Stimulated activated naive CD8-positive, alpha-beta T cell treated with anti-CD3 and anti-CD28 coated beads, Interleukin-15, Interleukin-2, amounts not matched to agents 100 U/mL and 50 U/mL, for 24 hours (primary cell): ENCODE measurements around the gene EID2.

Source experiments
- ATAC-seq: fragments of 150-1000 bp; cut with Tn5 transposase; one replicate; pipeline ENCODE4 v1.10.0; 2021
- DNase-seq: peaks from one replicate; pipeline ENCODE4 v3.0.0; 2021

EID2 gene

DNA sequence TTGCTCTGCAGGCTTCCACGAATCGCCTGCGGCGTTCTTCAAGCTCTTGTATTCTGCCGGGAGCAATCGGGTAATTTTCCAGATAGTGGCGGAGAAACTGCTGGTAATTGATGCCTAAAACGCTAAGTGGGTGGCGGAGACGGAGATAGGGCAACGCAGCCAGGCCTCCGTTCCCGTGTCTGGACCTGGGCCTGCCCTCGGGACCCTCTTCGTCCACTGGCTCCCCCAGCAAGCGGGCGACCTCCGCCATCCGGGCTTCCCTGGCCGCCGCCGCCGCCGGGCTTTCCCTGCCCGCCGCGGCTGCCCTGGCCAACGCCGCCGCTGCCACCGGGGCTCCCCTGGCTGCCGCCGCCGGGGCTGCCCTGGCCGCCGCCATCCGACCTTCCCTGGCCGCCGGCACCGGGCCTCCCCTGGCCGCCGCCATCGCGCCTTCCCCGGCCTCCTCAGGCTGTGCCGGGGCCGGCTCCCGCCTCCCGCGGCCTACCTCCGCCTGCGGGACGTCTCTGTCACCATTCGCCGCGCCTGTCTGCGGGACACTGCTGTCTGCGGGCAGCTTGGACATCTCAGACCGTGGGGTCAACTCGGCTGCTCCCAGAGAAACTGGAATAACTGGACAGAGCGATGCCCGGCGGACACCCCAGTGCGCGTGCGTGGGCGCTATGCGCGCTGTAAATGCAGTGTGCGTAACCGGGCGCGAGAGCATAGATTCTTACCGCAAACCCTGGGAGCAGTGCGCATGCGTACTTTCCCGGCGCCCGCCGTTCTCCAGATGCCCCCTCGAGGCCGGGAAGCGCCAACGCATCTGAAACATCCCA is at the start of gene EID2:
Gene EID2, minus strand, starts transcription at position 644 of the 815 bp plus-strand sequence. Its CDS starts 82 bp downstream, at position 562.
- DNase-seq = peak; percentile 97
- peak; percentile 85 for ATAC-seq

DNA sequence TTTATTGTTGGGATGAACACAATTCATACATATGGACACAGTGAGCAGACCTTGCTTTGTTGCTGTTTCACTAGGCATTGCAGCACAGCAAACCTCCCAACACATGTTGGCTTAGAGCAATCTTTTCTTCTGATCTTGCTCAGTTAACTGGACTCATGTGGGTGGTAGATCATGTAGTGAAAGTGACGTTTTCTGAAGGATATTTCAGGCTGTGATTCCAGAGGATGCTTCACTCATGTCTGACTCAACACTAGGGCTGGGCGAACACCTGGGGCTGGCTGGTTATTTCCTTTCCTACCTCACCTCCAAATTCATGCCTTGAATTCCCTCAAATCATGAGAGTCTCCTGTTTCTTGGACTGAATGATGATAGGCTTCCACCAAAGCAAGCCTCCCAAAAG is 48.1 kb upstream of the EID2 start:
- no peak for ATAC-seq
- DNase-seq = no peak

DNA sequence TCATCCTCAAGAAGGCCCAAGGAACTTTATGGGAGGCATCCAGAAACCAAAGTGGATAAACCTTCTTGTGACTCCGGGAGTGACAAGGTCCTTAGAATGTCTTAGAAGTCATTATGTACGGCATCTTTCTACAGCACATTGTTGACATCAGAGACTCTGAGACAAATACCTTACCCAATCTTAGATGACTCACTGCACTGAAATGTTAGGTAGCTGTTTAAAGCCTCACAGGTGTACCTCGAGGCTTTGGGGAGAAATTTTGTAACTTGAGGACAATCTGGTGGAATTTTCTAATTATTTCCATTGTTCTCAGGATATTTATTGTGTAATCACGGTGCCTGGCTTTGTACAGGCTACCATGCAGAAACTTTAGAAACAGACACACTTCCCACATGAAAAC is 47.5 kb upstream of the EID2 start:
- ATAC-seq (no peak), DNase-seq (no peak)

DNA sequence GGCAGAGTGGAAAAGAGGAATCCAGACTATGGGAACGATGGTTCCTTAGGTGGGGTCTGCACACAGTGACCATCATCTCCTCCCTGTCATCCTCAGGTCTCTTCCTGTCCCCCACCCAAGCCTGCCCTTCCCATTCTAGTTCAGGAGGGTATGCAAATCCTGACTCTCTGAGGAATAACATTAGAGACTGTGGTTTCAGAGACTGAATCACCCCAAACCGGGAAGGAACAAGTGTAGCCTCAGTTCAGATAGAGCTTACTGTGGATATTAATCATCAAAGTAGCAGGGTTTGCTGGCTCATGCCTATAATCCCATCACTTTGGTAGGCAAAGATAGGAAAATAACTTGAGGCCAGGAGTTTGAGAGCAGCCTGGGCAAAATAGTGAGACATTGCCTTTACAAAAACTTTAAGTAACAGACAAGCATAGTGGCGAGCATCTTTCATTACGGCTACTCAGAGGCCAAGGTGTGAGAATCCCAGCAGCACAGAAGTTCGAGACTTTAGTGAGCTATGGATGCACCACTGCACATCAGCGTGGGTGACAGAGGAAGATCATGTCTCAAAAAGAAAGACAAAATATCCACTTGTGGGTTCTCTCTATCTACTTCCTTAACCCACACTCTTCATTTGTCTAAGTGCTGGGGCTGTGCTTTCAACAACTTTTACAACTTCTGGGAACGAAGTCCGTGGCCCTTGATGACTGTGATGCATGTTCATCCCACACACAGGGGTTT is 43.1 kb upstream of the EID2 start:
- DNase-seq (no peak), ATAC-seq (peak; percentile 46)

GRCh38 chr19:39582442-39582841 is 42.5 kb upstream of the EID2 start:
- DNase-seq = no peak
- ATAC-seq = peak; percentile 66

- no peak for DNase-seq
- no peak for ATAC-seq
Observed at GRCh38 chr19:39568604-39569003, 28.6 kb upstream of the EID2 start.

DNA sequence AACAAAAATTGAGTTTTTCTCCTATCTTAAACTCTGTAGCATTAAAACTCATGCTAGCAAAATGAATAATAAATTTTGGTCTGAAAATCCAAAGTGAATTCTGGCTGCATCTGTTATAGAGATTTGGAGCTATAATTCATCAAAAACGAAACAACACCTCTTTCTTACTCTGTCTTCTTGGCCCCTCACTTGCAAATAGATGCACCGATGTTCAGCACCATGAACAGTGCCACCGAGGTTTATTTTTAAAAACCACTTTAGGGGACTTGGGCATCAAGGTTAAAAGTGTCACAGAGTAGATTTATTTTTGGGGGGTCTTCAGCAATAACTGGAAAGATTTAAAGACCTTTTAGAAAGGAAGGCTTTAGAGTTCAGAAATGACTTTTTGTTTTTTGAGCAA is 26.1 kb upstream of the EID2 start:
- no peak for ATAC-seq
- no peak for DNase-seq

DNA sequence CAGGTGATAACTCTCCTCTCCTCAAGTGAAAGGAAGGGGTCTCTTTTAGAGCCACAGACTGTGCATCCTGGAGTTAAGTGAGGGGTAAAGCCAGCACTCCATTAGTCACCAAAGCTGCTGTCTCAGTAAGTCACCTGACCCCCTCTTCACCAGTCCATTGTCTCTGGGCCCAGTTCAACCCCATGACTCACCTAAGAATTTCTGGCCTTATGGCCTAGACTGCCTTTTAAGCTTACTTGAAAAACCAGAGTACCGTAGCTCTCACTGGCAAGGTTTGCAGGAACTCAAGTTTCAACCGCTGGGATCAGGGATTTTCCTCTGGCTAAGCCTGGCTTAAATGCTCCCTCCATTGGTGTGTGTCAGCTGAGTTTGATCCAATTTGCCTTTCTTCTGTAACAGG is 23.4 kb upstream of the EID2 start:
- no peak for ATAC-seq
- no peak for DNase-seq

- ATAC-seq (peak; percentile 64), DNase-seq (no peak)
Observed at GRCh38 chr19:39558624-39559117, 18.7 kb upstream of the EID2 start.

GRCh38 chr19:39557811-39558623 is 18.1 kb upstream of the EID2 start:
- no peak for DNase-seq

DNA sequence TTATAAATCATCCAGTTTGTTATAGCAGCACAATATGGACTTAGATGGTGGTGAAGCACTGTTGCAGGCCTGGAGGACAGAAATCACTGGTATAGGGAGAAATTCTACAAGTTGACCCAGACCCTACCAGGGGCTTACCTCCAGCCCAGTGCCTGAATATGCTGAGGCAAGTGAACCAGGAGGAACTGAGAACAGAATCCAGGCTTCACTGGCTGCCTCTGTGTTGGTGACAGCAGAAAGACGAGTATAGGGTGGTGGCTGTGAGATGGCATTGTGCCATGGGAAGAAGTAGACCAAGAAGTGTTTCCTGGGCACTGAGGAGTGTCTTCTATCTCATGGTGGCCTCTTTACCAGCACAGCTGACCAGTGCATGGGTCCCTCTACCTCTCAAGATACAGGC is 15.9 kb upstream of the EID2 start:
- ATAC-seq (no peak), DNase-seq (no peak)

More at GRCh38 chr19:39557811-39558623, 18.1 kb upstream of the EID2 start:
- ATAC-seq = peak; percentile 45

- no peak for DNase-seq
- no peak for ATAC-seq
Observed at GRCh38 chr19:39554701-39555311, 14.8 kb upstream of the EID2 start.

- DNase-seq = no peak
- ATAC-seq = no peak
Observed at GRCh38 chr19:39553082-39553652, 13.2 kb upstream of the EID2 start.

DNA sequence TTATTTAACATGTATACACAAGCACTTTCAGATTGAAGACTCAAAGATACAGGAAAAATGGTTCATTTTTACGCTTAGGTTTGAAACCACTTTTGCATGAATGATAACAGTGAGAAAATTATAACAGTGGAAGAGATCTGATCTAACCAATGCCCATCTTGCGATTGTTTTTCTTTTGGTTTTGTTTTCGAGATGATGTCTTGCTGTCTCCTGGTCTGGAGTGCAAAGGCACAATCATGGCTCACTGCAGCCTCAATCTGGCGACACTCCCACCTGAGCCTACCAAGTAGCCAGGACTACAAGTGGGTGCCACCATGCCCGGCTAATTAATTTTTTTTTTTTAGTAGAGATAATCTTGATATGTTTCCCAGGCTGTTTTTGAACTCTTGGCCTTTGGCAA is 10.2 kb upstream of the EID2 start:
- no peak for ATAC-seq
- no peak for DNase-seq

- no peak for ATAC-seq
- no peak for DNase-seq
Observed at GRCh38 chr19:39546599-39546998, 6.6 kb upstream of the EID2 start.

GRCh38 chr19:39544911-39545310 is 5.0 kb upstream of the EID2 start:
- ATAC-seq (no peak), DNase-seq (no peak)

- ATAC-seq (peak; percentile 15), DNase-seq (no peak)
Observed at GRCh38 chr19:39544226-39544903, 4.4 kb upstream of the EID2 start.

- no peak for ATAC-seq
- DNase-seq = no peak
Observed at GRCh38 chr19:39543477-39543857, 3.5 kb upstream of the EID2 start.

DNA sequence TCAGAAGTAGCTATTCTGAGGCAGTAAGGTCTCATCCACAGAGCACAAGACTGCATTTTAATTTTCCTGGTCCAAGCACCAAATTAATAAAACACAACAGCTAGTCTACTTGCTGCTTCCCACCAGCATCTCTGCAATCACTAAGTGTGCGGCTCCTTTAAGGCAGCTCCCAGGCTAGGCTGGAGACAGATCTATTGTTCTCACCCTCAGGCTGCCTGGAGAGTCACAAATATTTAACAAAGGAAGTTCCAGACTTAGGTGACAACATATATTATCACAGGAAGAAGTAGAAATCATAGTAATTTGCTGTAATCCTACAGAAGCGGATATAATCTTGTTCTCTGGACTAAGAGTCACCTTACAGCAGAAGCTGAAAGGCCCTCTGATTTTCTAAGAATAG is 2.2 kb upstream of the EID2 start:
- ATAC-seq (no peak), DNase-seq (no peak)

GRCh38 chr19:39540333-39540673 is 342 bp upstream of the EID2 start:
- ATAC-seq (no peak), DNase-seq (no peak)

GRCh38 chr19:39539165-39539517 is 820 bp downstream of the EID2 start:
- ATAC-seq = no peak
- no peak for DNase-seq
